ACC112 (cell line): ENCODE data around the gene AAMP.

ENCODE experiments used
- H2AFZ ChIP-seq: fragments of 200-600 bp; sonication (generic); one replicate; pipeline ENCODE4 v1.6.0; 2017; ENCODE audit warnings: antibody characterized with exemption, low read length; ENCODE audit not compliant: unreplicated experiment
- H3K27ac ChIP-seq: fragments of 200-600 bp; sonication (generic); 2 replicates; pipeline ENCODE4 v1.5.1; 2014; ENCODE audit warnings: low read depth, mild to moderate bottlenecking, antibody characterized with exemption, low read length, moderate library complexity
- H3K27me3 ChIP-seq: fragments of 200-600 bp; sonication (generic); 2 replicates; pipeline ENCODE4 v1.6.1; 2014; ENCODE audit warnings: mild to moderate bottlenecking, antibody characterized with exemption, low read length, moderate library complexity, mixed read lengths; ENCODE audit not compliant: insufficient read depth
- H3K36me3 ChIP-seq: fragments of 200-600 bp; sonication (generic); 2 replicates; pipeline ENCODE4 v1.6.1; 2016; ENCODE audit warnings: mild to moderate bottlenecking, antibody characterized with exemption, low read length, moderate library complexity, mixed read lengths; ENCODE audit not compliant: insufficient read depth
- H3K4me1 ChIP-seq: fragments of 200-600 bp; sonication (generic); one replicate; pipeline ENCODE4 v1.6.1; 2016; ENCODE audit warnings: low read length, mixed read lengths; ENCODE audit not compliant: insufficient read depth, unreplicated experiment, control insufficient read depth
- H3K4me3 ChIP-seq: fragments of 200-600 bp; sonication (generic); 2 replicates; pipeline ENCODE4 v1.5.1; 2014; ENCODE audit warnings: mild to moderate bottlenecking, low read depth, low read length
- H3K79me2 ChIP-seq: fragments of 200-600 bp; sonication (generic); one replicate; pipeline ENCODE4 v1.6.0; 2016; ENCODE audit warnings: low read length; ENCODE audit not compliant: control insufficient read depth, unreplicated experiment, insufficient read depth

AAMP gene

DNA sequence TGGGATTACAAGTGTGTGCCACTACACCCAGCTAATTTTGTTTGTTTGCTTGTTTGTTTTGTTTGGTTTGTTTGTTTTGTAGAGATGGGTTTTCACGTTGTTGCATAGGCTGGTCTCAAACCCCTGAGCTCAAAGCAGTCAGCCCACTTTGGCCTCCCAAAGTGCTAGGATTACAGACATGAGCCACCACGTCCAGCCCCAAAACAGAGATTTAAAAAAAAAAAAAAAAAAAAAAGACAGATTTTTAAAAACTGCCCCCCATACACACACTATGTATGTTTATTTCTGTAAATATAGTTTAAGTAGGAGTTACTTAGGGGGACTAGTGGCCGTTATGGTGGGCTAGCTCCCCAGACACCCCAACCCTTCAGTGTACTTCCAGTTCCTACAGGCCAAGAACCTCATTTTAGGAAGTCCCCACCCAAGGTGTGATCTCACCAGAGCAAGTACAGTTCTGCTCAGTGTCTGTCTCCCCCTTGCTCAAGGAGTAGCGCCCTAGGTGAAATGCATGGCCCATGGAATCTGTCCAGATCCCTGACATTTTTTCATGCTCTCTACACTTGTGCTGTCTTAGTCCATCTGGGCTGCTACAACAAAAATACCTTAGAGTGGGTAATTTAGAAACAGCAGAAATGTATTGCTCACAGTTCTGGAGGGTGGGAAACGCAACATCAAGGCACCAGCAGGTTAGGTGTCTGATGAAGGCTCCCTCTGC lies 23.9 kb upstream of the AAMP start:
- H3K79me2 ChIP-seq: peaks cover 33% of the 10 kb centered on the region
- H3K27ac ChIP-seq: no peak overlapping the region
- H3K4me1 ChIP-seq: peaks cover 26% of the 10 kb centered on the region

DNA sequence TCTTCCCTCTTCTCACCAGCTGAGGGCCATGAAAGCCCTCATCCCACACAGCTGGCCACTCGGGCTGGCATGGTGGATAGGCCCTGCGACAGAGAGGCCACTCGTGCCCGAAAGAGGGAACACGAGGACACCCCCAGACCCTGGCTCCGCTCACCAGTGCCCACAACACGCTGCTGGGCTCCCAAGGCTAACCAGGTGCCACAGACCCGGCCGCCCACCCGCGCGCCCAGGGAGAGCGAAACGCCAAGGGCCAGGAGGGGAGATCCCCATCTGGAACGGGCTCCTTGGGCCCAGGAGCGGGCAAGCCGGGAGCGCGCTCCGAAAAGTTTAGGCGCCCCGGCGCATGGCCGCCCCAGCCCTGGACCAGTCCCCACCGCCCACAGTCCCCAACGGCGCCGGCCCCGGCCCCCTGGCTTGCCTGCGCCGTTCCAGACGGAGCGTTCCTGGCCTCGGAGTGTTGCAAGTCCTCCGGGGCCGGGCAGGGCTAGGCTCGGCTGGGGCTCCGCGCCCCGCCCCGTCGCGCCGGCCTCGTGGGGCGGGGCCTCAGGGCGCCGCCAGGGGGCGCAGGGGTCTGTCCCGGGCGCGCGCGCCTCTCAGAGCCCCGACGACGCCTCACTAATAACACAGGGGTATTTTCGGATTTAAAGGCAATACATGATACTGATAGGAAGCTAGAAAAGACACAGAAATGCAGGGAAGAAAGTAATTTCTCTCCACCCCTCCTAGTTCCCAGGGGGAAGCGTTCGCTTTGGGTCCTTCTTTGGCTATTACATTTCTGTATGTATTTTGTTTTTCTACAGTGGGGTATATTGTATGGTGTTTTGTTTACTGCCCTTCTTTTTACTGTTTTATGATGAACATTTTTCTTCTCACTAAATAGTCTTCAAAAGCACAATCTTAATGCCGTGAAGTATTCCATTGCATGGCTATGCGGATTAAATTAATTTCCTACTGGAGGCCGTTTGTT lies 22.4 kb upstream of the AAMP start, which contains the start of gene TMBIM1:
Gene TMBIM1 (minus strand): TSS at position 456 of the 967 bp plus-strand sequence. CDS start 10,362 bp downstream, outside the sequence.
- peaks cover 33% of the 10 kb centered on the region for H3K4me1 ChIP-seq
- H3K79me2 ChIP-seq: peaks cover 45% of the 10 kb centered on the region
- H2AFZ ChIP-seq: peak within 1 kb of the TSS; percentile 98
- H3K36me3 ChIP-seq: no peaks in the 10 kb centered on the region
- peak within 1 kb of the TSS; percentile 41 for H3K27ac ChIP-seq
- no peaks in the 10 kb centered on the region for H3K27me3 ChIP-seq
- peak within 1 kb of the TSS; percentile 93 for H3K4me3 ChIP-seq

More for the DNA sequence above, 23.9 kb upstream of the AAMP start:
- Histone ChIP-seq H3K27me3 (no peaks in the 10 kb centered on the region), H3K36me3 (no peaks in the 10 kb centered on the region), H3K4me3 (no peak overlapping the region), H2AFZ (no peak overlapping the region)

DNA sequence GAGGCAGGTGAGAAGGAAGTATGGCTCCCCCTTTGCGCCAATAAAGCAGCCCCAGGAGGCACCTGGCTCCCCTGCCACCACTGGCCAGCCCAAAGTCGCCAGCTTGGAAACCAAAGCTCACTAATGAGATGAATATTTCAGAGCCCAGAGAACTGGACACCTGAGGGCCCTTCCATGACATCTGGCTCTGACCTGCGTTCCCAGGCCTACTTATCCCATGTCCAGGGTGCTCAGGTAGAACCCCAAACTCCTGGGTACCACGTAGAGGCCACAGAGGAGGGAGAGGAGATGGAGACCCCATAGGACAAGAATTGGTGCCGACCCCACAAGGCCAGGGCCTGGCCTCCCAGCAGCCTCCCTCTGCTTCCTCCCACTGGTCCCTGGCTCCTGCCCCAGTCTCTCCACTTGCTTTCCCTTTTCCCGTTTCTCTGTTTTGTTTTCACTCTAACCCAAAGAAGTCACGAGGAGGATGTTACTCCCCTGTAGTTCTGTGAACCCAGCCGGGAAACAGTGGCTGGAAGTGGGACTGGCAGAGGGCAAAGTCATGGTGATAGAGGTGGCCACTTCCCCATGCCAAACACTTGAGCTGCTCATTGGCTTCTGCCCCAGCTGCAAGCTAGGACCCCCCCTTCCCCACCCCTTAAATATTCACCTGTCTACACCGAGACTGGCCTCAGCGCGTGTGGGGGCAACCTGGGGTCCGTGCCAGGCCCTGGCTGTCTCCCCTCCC lies 21.5 kb upstream of the AAMP start:
- no peaks in the 10 kb centered on the region for H3K36me3 ChIP-seq
- peak overlapping the region; percentile 93 for H3K4me3 ChIP-seq
- H3K4me1 ChIP-seq: peaks cover 34% of the 10 kb centered on the region
- H3K27me3 ChIP-seq: no peaks in the 10 kb centered on the region
- peak overlapping the region; percentile 41 for H3K27ac ChIP-seq
- peak overlapping the region; percentile 70 for H2AFZ ChIP-seq
- H3K79me2 ChIP-seq: peaks cover 45% of the 10 kb centered on the region

DNA sequence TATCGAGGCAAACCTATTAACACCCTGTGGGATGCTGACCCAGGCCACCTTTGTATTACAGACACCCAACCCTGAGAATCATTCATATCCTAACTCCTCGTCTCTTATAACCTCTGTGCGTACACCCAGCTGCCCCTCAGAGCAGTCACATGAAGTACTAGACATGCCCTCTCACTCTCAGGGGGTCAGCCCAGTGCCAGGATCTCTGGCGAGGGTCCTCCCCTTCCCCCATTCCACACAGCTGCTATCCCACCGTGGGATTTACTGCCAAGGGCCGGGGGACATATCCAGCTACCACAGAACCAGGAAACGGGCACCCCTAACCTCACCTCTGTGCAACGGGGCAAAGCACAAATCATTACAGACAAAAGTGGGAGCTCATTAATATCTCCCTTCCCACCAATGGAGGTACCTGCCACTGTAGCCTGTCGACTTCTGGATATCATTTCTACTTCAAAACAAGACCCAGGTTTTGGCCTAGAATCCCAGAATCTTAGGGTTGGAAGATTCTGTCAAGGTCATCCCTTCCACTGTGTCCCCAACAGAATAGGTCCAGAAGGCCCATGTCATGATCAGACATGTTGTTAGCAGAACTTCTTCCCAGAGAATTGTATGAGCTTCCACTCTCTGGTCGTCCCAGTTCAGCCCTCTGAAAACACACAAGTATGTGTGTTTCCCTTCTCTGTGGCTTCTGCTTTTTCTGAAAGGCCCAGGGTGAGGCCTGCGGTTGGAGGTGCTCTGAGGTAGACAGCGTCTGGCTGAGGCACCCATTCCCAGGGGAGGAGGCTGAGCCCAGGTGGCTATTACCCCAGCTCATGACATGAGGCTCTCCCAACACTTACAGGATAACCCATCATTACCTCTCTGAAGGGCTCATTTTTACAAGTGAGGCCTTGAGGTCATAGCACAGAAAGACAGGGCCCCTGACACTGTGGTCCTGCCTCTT lies 20.7 kb upstream of the AAMP start:
- Histone ChIP-seq H2AFZ (no peak overlapping the region), H3K36me3 (no peaks in the 10 kb centered on the region), H3K27ac (peak overlapping the region; percentile 41), H3K79me2 (peaks cover 52% of the 10 kb centered on the region), H3K27me3 (no peaks in the 10 kb centered on the region), H3K4me3 (peak overlapping the region; percentile 93), H3K4me1 (peaks cover 43% of the 10 kb centered on the region)

DNA sequence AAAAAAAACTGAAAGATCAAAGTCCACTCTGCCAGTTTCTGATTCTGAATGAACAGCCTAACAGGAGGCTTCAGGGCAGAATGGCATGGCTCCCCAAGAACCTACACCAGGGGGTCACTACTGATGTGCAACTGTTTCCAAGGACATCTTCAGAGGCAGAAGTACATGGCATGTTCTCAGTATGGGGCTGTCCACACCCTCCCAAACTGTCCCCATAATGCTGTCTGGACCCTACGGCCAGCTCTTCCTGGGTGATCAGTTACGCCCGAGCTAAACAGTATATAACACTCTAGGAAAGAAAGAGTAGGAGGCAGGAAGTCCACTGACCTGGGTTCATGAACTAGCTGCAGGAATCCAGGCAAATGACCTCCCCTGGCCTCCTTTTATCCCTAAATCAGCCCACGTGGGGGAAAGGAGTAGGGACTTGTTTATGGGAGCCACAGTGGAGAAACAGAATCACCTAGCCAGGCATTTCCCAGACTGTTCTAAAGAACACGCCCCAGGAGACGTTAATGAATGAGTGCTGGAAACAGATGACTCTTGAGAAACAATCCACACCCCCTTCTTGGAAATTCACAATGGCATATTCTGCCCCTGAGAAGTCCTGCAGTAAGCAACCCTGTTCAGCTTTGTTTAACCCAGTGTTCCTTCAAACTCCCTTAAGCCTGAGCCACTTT lies 19.8 kb upstream of the AAMP start:
- Histone ChIP-seq H3K27me3 (no peaks in the 10 kb centered on the region), H3K4me3 (peak overlapping the region; percentile 93), H2AFZ (no peak overlapping the region), H3K4me1 (peaks cover 51% of the 10 kb centered on the region), H3K27ac (no peak overlapping the region), H3K36me3 (no peaks in the 10 kb centered on the region), H3K79me2 (peaks cover 60% of the 10 kb centered on the region)

DNA sequence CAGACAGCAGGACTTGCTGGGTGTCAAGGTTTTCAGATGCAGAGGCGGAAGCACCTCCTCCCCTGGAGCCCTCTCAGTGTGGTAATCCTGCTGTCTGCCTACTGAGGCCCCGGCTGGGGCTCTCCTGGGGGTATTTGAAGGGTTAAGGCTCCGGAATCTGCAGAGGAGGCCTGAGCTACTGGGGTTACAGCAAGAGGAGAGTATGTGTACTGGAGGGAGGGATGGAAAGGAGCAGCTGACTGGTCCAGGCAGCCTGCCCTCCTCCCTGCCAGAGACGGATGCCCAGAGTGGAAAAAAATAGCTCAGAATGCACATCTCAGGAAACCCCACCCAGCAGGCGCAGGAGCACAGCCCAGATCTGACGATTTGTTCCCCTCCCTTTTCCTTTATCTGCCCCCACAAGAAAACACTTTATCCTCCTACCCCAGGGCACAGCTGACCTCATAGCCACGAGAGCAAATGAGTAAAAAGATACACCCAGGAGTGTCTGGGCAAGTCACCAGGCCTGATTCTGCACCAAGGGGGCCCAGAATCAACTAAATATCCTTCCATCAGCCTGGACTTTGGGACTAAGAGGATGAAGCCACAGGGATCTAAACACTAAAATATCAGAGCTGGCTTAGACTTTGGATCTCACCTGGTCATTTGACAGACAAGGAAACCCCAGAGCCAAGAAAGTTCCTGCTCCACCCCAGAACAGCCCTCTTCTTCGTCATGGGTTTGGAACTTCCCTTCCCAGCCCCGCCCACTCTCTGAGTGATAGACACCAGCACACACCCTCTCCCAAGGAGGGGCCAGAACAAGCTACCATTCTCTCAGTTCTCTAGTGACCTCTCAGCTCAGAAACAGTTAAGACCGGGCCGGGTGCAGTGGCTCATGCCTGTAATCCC lies 16.9 kb upstream of the AAMP start:
- Histone ChIP-seq H2AFZ (peak overlapping the region; percentile 75), H3K4me1 (peaks cover 73% of the 10 kb centered on the region), H3K27ac (peak overlapping the region; percentile 100), H3K36me3 (no peaks in the 10 kb centered on the region), H3K4me3 (peak overlapping the region; percentile 76), H3K79me2 (peaks cover 84% of the 10 kb centered on the region), H3K27me3 (no peaks in the 10 kb centered on the region)

DNA sequence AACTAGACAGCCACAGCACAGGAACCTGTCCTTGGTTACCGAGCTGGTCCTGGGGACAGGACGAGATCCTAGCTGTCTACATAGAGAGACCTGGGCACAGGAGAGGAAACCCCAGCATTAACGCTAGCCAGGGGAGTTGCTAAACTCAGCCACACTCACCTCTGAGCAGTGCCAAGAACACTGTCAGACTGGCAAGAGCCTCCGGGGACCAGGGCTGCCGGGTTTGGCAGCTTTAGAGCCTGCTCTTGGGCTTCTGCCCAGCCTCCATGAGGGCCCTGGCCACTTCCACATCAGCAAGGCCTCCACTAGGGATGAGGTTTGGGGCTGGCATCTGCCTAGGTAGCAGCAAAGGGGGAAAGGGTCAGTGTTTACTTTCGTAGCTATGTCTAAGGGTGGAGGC lies 15.7 kb upstream of the AAMP start:
- Histone ChIP-seq H3K27me3 (no peaks in the 10 kb centered on the region), H3K4me3 (peak overlapping the region; percentile 76), H3K79me2 (peaks cover 79% of the 10 kb centered on the region), H3K27ac (peak overlapping the region; percentile 100), H2AFZ (no peak overlapping the region), H3K36me3 (no peaks in the 10 kb centered on the region), H3K4me1 (peaks cover 69% of the 10 kb centered on the region)

DNA sequence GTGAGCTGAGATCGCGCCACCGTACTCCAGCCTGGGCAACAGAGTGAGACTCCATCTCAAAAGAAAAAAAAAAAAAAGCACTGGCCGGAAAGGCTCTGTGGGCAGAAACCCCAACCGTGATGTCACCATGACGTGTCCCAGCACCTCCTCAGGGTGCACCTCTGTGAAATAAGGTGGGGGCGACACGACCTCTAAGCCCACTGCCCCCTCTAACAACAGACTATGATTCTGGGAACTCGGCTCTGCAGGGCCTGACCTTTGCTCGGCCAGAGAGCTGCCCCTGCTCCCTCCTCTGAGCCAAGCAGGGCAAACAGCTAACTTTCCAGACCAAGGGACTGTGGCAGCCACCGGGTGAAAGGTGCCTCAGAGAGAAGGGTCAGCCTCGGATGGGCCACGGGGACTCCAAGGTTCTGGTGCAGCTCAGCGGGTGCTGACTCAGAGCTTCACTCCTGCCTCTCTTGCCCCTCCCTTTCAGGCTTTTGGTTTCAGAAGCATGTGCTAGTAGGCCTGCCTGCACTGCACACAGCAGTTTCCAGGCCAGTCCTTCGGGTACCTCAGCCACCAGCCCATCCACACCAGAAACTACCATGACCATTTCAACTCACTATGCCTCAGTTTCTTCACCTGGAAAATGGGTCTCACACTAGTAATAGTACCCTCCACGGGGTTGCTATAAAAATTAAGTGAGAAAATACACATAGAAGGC lies 14.3 kb upstream of the AAMP start:
- Histone ChIP-seq H3K27me3 (no peaks in the 10 kb centered on the region), H3K79me2 (peaks cover 71% of the 10 kb centered on the region), H3K4me3 (no peak overlapping the region), H2AFZ (no peak overlapping the region), H3K4me1 (peaks cover 58% of the 10 kb centered on the region), H3K36me3 (no peaks in the 10 kb centered on the region), H3K27ac (peak overlapping the region; percentile 100)
